ENCODE results near the gene JMY. TPM values are rescaled to one million over a fixed set of nuclear protein-coding genes. Genes with fewer than 3 reads are reported as not detected.

The JMY gene
- total RNA-seq, 1 donor from 2014 or later: 16.5 TPM

- DNase-seq (ENCODE audit: low spot score): peak; percentile 13
- H3K9me3 ChIP-seq (ENCODE audit: low read depth): no peaks in the 10 kb centered on the region
- Mint-ChIP-seq H3K27ac (no peak overlapping the region), H3K36me3 (no peaks in the 10 kb centered on the region), H3K9me3 (no peaks in the 10 kb centered on the region), H3K27me3 (ENCODE audit: insufficient read depth, low read depth) (peaks cover 2% of the 10 kb centered on the region), H3K4me1 (peaks cover 6% of the 10 kb centered on the region), H3K4me3 (no peak overlapping the region)
- no peaks in the 10 kb centered on the region for H3K27me3 ChIP-seq
- H2AFZ ChIP-seq (replicated peaks): no peak overlapping the region
- TF ChIP-seq EZH2phosphoT487 (IDR thresholded peaks at IDR 0.05): no peak
- peak; percentile 54 for TF ChIP-seq CTCF (IDR thresholded peaks at IDR 0.05)
- H3K9ac ChIP-seq: no peak overlapping the region
- no peak overlapping the region for H3K4me3 ChIP-seq
- no peak overlapping the region for H3K4me2 ChIP-seq
- no peaks in the 10 kb centered on the region for H4K20me1 ChIP-seq (ENCODE audit: low read depth)
- peaks cover 11% of the 10 kb centered on the region for H3K4me1 ChIP-seq
- no peak overlapping the region for H3K27ac ChIP-seq
- no peaks in the 10 kb centered on the region for H3K79me2 ChIP-seq (ENCODE audit: low read depth)
- no peaks in the 10 kb centered on the region for H3K36me3 ChIP-seq
- peaks cover 5% of the 10 kb centered on the region for H3F3A ChIP-seq (ENCODE audit: low read depth)
Observed at GRCh38 chr5:79200573-79201183, 35.3 kb upstream of the JMY start.

GRCh38 chr5:79201206-79201605 is 34.7 kb upstream of the JMY start:
- H3K9ac ChIP-seq: no peak overlapping the region
- H3K4me2 ChIP-seq: peak overlapping the region; percentile 30

DNA sequence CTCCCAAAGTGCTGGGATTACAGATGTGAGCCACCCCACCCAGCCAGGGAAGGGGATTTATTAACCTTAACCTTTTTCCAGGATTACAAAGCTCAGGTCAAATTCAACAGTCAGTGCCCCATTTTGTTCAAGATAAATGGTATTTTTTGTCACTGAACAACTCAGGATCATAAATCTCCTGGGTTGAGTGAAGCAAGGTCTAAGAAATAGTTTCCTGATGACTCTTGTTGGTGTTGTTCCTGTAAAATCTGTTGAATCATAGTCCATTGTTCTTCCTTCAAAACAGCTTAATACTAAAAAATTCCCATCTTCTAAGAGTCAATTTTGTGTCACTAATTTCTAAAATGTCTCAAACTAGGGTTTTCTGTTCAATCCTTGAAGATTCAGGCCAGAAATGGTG is 33.9 kb upstream of the JMY start:
- Histone ChIP-seq H3K36me3 (no peaks in the 10 kb centered on the region), H3F3A (ENCODE audit: low read depth) (peaks cover 5% of the 10 kb centered on the region), H3K27me3 (no peaks in the 10 kb centered on the region), H3K4me3 (no peak overlapping the region), H3K9me3 (ENCODE audit: low read depth) (no peaks in the 10 kb centered on the region), H3K79me2 (ENCODE audit: low read depth) (no peaks in the 10 kb centered on the region), H3K27ac (no peak overlapping the region), H3K4me1 (peaks cover 11% of the 10 kb centered on the region), H2AFZ (replicated peaks) (no peak overlapping the region), H3K4me2 (no peak overlapping the region), H4K20me1 (ENCODE audit: low read depth) (no peaks in the 10 kb centered on the region), H3K9ac (no peak overlapping the region)
- TF ChIP-seq CTCF (IDR thresholded peaks at IDR 0.05): no peak
- TF ChIP-seq EZH2 (IDR thresholded peaks at IDR 0.05): no peak
- no peak for TF ChIP-seq EZH2phosphoT487 (IDR thresholded peaks at IDR 0.05)
- Mint-ChIP-seq H3K27me3 (ENCODE audit: insufficient read depth, low read depth) (peaks cover 2% of the 10 kb centered on the region), H3K27ac (no peak overlapping the region), H3K9me3 (no peaks in the 10 kb centered on the region), H3K4me1 (peaks cover 6% of the 10 kb centered on the region), H3K4me3 (no peak overlapping the region), H3K36me3 (no peaks in the 10 kb centered on the region)
- no peak for DNase-seq (ENCODE audit: low spot score)

More at GRCh38 chr5:79201206-79201605, 34.7 kb upstream of the JMY start:
- Histone ChIP-seq H3K36me3 (no peaks in the 10 kb centered on the region), H3K9me3 (ENCODE audit: low read depth) (no peaks in the 10 kb centered on the region), H3K27me3 (no peaks in the 10 kb centered on the region), H3K27ac (no peak overlapping the region), H3K4me1 (peaks cover 11% of the 10 kb centered on the region), H2AFZ (replicated peaks) (no peak overlapping the region), H3K79me2 (ENCODE audit: low read depth) (no peaks in the 10 kb centered on the region), H4K20me1 (ENCODE audit: low read depth) (no peaks in the 10 kb centered on the region), H3F3A (ENCODE audit: low read depth) (peaks cover 5% of the 10 kb centered on the region), H3K4me3 (no peak overlapping the region)
- DNase-seq (ENCODE audit: low spot score): peak; percentile 6
- Mint-ChIP-seq H3K27me3 (ENCODE audit: insufficient read depth, low read depth) (peaks cover 2% of the 10 kb centered on the region), H3K9me3 (no peaks in the 10 kb centered on the region), H3K27ac (peak overlapping the region; percentile 2), H3K36me3 (no peaks in the 10 kb centered on the region), H3K4me3 (no peak overlapping the region), H3K4me1 (peaks cover 6% of the 10 kb centered on the region)
- TF ChIP-seq CTCF (IDR thresholded peaks at IDR 0.05): no peak
- no peak for TF ChIP-seq EZH2phosphoT487 (IDR thresholded peaks at IDR 0.05)
- no peak for TF ChIP-seq EZH2 (IDR thresholded peaks at IDR 0.05)
